Fibroblast of mammary gland (primary cell): Measurements from ENCODE around the gene SLC25A45.
"Not testable (repeated sequence)": the region's sequence is repeated elsewhere in the genome, so short reads cannot be mapped to it uniquely, and the experiment has no call there.

Source experiments
- DNase-seq: peaks from one replicate; pipeline ENCODE4 v3.0.0-alpha.2; 2010; ENCODE audit warnings: low read depth
- H3K4me3 ChIP-seq: 2 replicates; pipeline ENCODE4 v1.5.1; 2011; ENCODE audit warnings: low read depth, mild to moderate bottlenecking, low read length, moderate library complexity; ENCODE audit not compliant: control insufficient read depth
- CTCF ChIP-seq: conservative IDR thresholded peaks from 2 replicates; pipeline ENCODE4 v1.5.1; 2011; ENCODE audit warnings: low read depth, low read length, inconsistent platforms; ENCODE audit not compliant: control insufficient read depth, insufficient read depth

The SLC25A45 gene

GRCh38 chr11:65352783-65353182 is 29.7 kb downstream of the SLC25A45 start:
- no peak overlapping the region for H3K4me3 ChIP-seq
- TF ChIP-seq CTCF, result peak; percentile 37
- DNase-seq, result peak; percentile 30

GRCh38 chr11:65351511-65351910 is 30.9 kb downstream of the SLC25A45 start:
- no peak overlapping the region for H3K4me3 ChIP-seq
- no peak for TF ChIP-seq CTCF
- DNase-seq, result no peak

- no peak for TF ChIP-seq CTCF
- H3K4me3 ChIP-seq, result no peak overlapping the region
- peak; percentile 48 for DNase-seq
Observed at GRCh38 chr11:65341856-65342255, 40.6 kb downstream of the SLC25A45 start.

GRCh38 chr11:65340226-65340625 is 42.2 kb downstream of the SLC25A45 start:
- no peak for TF ChIP-seq CTCF

GRCh38 chr11:65338676-65339075 is 43.8 kb downstream of the SLC25A45 start:
- no peak for TF ChIP-seq CTCF
- H3K4me3 ChIP-seq, result no peak overlapping the region
- DNase-seq, result no peak

More at GRCh38 chr11:65340226-65340625, 42.2 kb downstream of the SLC25A45 start:
- DNase-seq, result no peak
- H3K4me3 ChIP-seq, result no peak overlapping the region

GRCh38 chr11:65334696-65335295 is 47.6 kb downstream of the SLC25A45 start:
- H3K4me3 ChIP-seq, result peak overlapping the region; percentile 98
- DNase-seq, result no peak
- TF ChIP-seq CTCF, result no peak

- DNase-seq, H3K4me3 ChIP-seq: not testable (repeated sequence)
Observed at GRCh38 chr11:65332591-65332990, 49.9 kb downstream of the SLC25A45 start.
